Measurements from ENCODE around the gene DTX1. TPM values are rescaled to one million over a fixed set of nuclear protein-coding genes. Genes with fewer than 3 reads are reported as not detected.

DTX1 gene
- total RNA-seq, 1 donor from 2014 or later = not detected

- DNase-seq (ENCODE audit: low spot score) = no peak
Observed at GRCh38 chr12:113071135-113072112, 14.9 kb downstream of the DTX1 start.

GRCh38 chr12:113072136-113072535 lies 15.6 kb downstream of the DTX1 start:
- H3K36me3 Mint-ChIP-seq (ENCODE audit: low read depth) = peaks cover 1% of the 10 kb centered on the region
- peaks cover 52% of the 10 kb centered on the region for H3K27me3 Mint-ChIP-seq (ENCODE audit: low read depth)
- H3K27ac Mint-ChIP-seq (ENCODE audit: unreplicated experiment) = no peak overlapping the region

More at GRCh38 chr12:113071135-113072112, 14.9 kb downstream of the DTX1 start:
- no peak overlapping the region for H3K27ac Mint-ChIP-seq (ENCODE audit: unreplicated experiment)
- TF ChIP-seq CTCF (IDR thresholded peaks at IDR 0.05) = no peak
- no peak overlapping the region for H3K4me3 Mint-ChIP-seq (ENCODE audit: unreplicated experiment)
- no peaks in the 10 kb centered on the region for H3K9me3 Mint-ChIP-seq (ENCODE audit: low read depth)
- peaks cover 1% of the 10 kb centered on the region for H3K36me3 Mint-ChIP-seq (ENCODE audit: low read depth)
- no peaks in the 10 kb centered on the region for H3K4me1 Mint-ChIP-seq (ENCODE audit: low read depth)
- H3K27me3 Mint-ChIP-seq (ENCODE audit: low read depth) = peaks cover 45% of the 10 kb centered on the region

GRCh38 chr12:113073586-113073985 lies 17.1 kb downstream of the DTX1 start:
- no peaks in the 10 kb centered on the region for H3K9me3 Mint-ChIP-seq (ENCODE audit: low read depth)
- no peak for TF ChIP-seq CTCF (IDR thresholded peaks at IDR 0.05)
- no peaks in the 10 kb centered on the region for H3K4me1 Mint-ChIP-seq (ENCODE audit: low read depth)
- DNase-seq (ENCODE audit: low spot score) = no peak
- H3K36me3 Mint-ChIP-seq (ENCODE audit: low read depth) = peaks cover 1% of the 10 kb centered on the region
- peaks cover 51% of the 10 kb centered on the region for H3K27me3 Mint-ChIP-seq (ENCODE audit: low read depth)
- H3K27ac Mint-ChIP-seq (ENCODE audit: unreplicated experiment) = no peak overlapping the region
- no peak overlapping the region for H3K4me3 Mint-ChIP-seq (ENCODE audit: unreplicated experiment)

More at GRCh38 chr12:113072136-113072535, 15.6 kb downstream of the DTX1 start:
- H3K9me3 Mint-ChIP-seq (ENCODE audit: low read depth) = no peaks in the 10 kb centered on the region
- TF ChIP-seq CTCF (IDR thresholded peaks at IDR 0.05) = no peak
- DNase-seq (ENCODE audit: low spot score) = no peak
- no peaks in the 10 kb centered on the region for H3K4me1 Mint-ChIP-seq (ENCODE audit: low read depth)
- no peak overlapping the region for H3K4me3 Mint-ChIP-seq (ENCODE audit: unreplicated experiment)

GRCh38 chr12:113075137-113075683 lies 18.7 kb downstream of the DTX1 start:
- Mint-ChIP-seq H3K4me3 (ENCODE audit: unreplicated experiment) (no peak overlapping the region), H3K4me1 (ENCODE audit: low read depth) (no peaks in the 10 kb centered on the region), H3K9me3 (ENCODE audit: low read depth) (no peaks in the 10 kb centered on the region), H3K36me3 (ENCODE audit: low read depth) (peaks cover 1% of the 10 kb centered on the region), H3K27ac (ENCODE audit: unreplicated experiment) (no peak overlapping the region), H3K27me3 (ENCODE audit: low read depth) (peaks cover 56% of the 10 kb centered on the region)
- DNase-seq (ENCODE audit: low spot score) = no peak
- no peak for TF ChIP-seq CTCF (IDR thresholded peaks at IDR 0.05)

- no peak for TF ChIP-seq CTCF (IDR thresholded peaks at IDR 0.05)
- H3K4me3 Mint-ChIP-seq (ENCODE audit: unreplicated experiment) = no peak overlapping the region
Observed at GRCh38 chr12:113077057-113077858, 20.7 kb downstream of the DTX1 start.

More at GRCh38 chr12:113077057-113077858, 20.7 kb downstream of the DTX1 start:
- Mint-ChIP-seq H3K9me3 (ENCODE audit: low read depth) (no peaks in the 10 kb centered on the region), H3K36me3 (ENCODE audit: low read depth) (no peaks in the 10 kb centered on the region), H3K27me3 (ENCODE audit: low read depth) (peaks cover 62% of the 10 kb centered on the region), H3K4me1 (ENCODE audit: low read depth) (no peaks in the 10 kb centered on the region), H3K27ac (ENCODE audit: unreplicated experiment) (no peak overlapping the region)
- no peak for DNase-seq (ENCODE audit: low spot score)
